ENCODE results near the gene CYP2D6. TPM values are rescaled to one million over a fixed set of nuclear protein-coding genes. Genes with fewer than 3 reads are reported as not detected.

Gene CYP2D6
- total RNA-seq, 1 experiment from 2014 or later: 2.7 TPM

GRCh38 chr22:42168476-42168875 is 37.9 kb upstream of the CYP2D6 start:
- Histone ChIP-seq H3K4me3 (ENCODE audit: low read depth in 2 of 2, low read length in 2 of 2) (no peak overlapping the region), H3K9me3 (ENCODE audit: control insufficient read depth, insufficient read depth, low read depth, low read length) (no peaks in the 10 kb centered on the region), H3K27me3 (ENCODE audit: control insufficient read depth, insufficient read depth, low read length) (no peaks in the 10 kb centered on the region), H3K27ac (ENCODE audit: low read length) (no peak overlapping the region), H3K36me3 (ENCODE audit: control insufficient read depth, insufficient read depth, low read length) (no peaks in the 10 kb centered on the region; the same call in 1 of the 2 replicates), H3K4me1 (ENCODE audit: control insufficient read depth, insufficient read depth, low read length) (no peaks in the 10 kb centered on the region; the same call in 1 of the 2 replicates)
- POLR2A ChIA-PET: no interaction called here
- ATAC-seq: no peak
- no TSS peak for BruUV-seq (replicated peaks)
- no peak for DNase-seq (ENCODE audit: low read depth, low spot score)
- in situ Hi-C loops (cut with HindIII; ENCODE audit: low pct_unique_long_range_greater_than_20kb, low sequenced_read_pairs): no loop called here
- TF ChIP-seq SIN3A (IDR thresholded peaks at IDR 0.05; ENCODE audit: borderline replicate concordance, insufficient read depth, low read depth, low read length) (no peak), REST (IDR thresholded peaks at IDR 0.05; ENCODE audit: insufficient read depth in 1 of 2, low read depth in 2 of 2, low read length in 1 of 2) (no peak), CTCF (IDR thresholded peaks at IDR 0.05) (no peak)
- CTCF ChIA-PET: no interaction called here
- intact Hi-C loops (cut with micrococcal nuclease; ENCODE audit: unreplicated experiment): no loop called here

- ChIA-PET POLR2A (no interaction called here), CTCF (no interaction called here)
- BruUV-seq (replicated peaks): no TSS peak
Observed at GRCh38 chr22:42167066-42167465, 36.5 kb upstream of the CYP2D6 start.

More at GRCh38 chr22:42167066-42167465, 36.5 kb upstream of the CYP2D6 start:
- no peaks in the 10 kb centered on the region for H3K9me3 ChIP-seq (ENCODE audit: control insufficient read depth, insufficient read depth, low read depth, low read length)
- H3K27me3 ChIP-seq (ENCODE audit: control insufficient read depth, insufficient read depth, low read length): no peaks in the 10 kb centered on the region
- no peaks in the 10 kb centered on the region for H3K36me3 ChIP-seq (ENCODE audit: control insufficient read depth, insufficient read depth, low read length)
- ATAC-seq (no peak), DNase-seq (ENCODE audit: low read depth, low spot score) (no peak)
- TF ChIP-seq REST (IDR thresholded peaks at IDR 0.05; ENCODE audit: insufficient read depth in 1 of 2, low read depth in 2 of 2, low read length in 1 of 2) (no peak), SIN3A (IDR thresholded peaks at IDR 0.05; ENCODE audit: borderline replicate concordance, insufficient read depth, low read depth, low read length) (no peak), POLR2AphosphoS5 (IDR thresholded peaks at IDR 0.05; ENCODE audit: low read depth, low read length) (no peak), CTCF (IDR thresholded peaks at IDR 0.05) (no peak), TCF7L2 (IDR thresholded peaks at IDR 0.05; ENCODE audit: low read depth, low read length) (no peak)
- intact Hi-C loops (cut with micrococcal nuclease; ENCODE audit: unreplicated experiment) (no loop called here), in situ Hi-C loops (cut with HindIII; ENCODE audit: low pct_unique_long_range_greater_than_20kb, low sequenced_read_pairs) (no loop called here)
- no peak overlapping the region for H3K4me3 ChIP-seq (ENCODE audit: low read depth in 2 of 2, low read length in 2 of 2)
- no peaks in the 10 kb centered on the region for H3K4me1 ChIP-seq (ENCODE audit: control insufficient read depth, insufficient read depth, low read length)
- no peak overlapping the region for H3K27ac ChIP-seq (ENCODE audit: low read length)
